BJ (cell line): ENCODE data around the gene LY6G5B. TPM values are rescaled to one million over a fixed set of nuclear protein-coding genes. Genes with fewer than 3 reads are reported as not detected.

Experiments
- CTCF ChIA-PET: fragments of 350-600 bp; formaldehyde crosslinking; extraction: SDS; loops from one replicate; lab custom pipeline; 2021; ENCODE audit warnings: antibody characterized with exemption, inconsistent platforms; lab: Yijun Ruan, JAX
- POLR2A ChIA-PET: fragments of 300-600 bp; sonication (Branson Sonifier 250); formaldehyde crosslinking; extraction: SDS; loops from one replicate; lab custom pipeline; 2021; ENCODE audit warnings: antibody characterized with exemption; lab: Charles Lee
- DNase-seq: peaks from one replicate; pipeline ENCODE4 v3.0.0-alpha.2; 2011; ENCODE audit warnings: low read depth
- H3K27me3 ChIP-seq: 2 replicates; pipeline ENCODE4 v1.6.0; 2011; ENCODE audit warnings: low read length; ENCODE audit not compliant: control insufficient read depth, insufficient read depth
- H3K36me3 ChIP-seq: 2 replicates; pipeline ENCODE4 v1.5.1; 2011; ENCODE audit warnings: low read length; ENCODE audit not compliant: control insufficient read depth, insufficient read depth
- H3K4me3 ChIP-seq: 2 replicates; pipeline ENCODE4 v1.5.1; 2011; ENCODE audit warnings: low read depth, mild to moderate bottlenecking, control low read depth, low read length
- CTCF ChIP-seq: IDR thresholded peaks from 2 replicates; pipeline ENCODE4 v1.5.1; 2011; ENCODE audit warnings: low read depth, mild to moderate bottlenecking, control low read depth, inconsistent platforms, low read length, moderate library complexity; ENCODE audit not compliant: insufficient read depth
- polyA plus RNA-seq: library from polyadenylated mRNA; depleted of rRNA; stranded (reverse); fragments of >200 nt; gene quantifications from 2 replicates; pipeline ENCODE4 v1.2.3, GENCODE V29; 2011

LY6G5B gene
- polyA plus RNA-seq, 1 experiment = 10.8 TPM

GRCh38 chr6:31634131-31634530, 35.6 kb upstream of the LY6G5B start:
- no peak for TF ChIP-seq CTCF
- ChIA-PET POLR2A (no interaction called here), CTCF (interaction anchor here (1.1 kb wide), 1 partner anchor 12 kb away, joined by 6 read pairs; no protein-coding TSS in a partner anchor)
- DNase-seq = no peak
- Histone ChIP-seq H3K27me3 (no peaks in the 10 kb centered on the region), H3K36me3 (peaks cover 66% of the 10 kb centered on the region), H3K4me3 (no peak overlapping the region)

GRCh38 chr6:31634969-31635575, 34.7 kb upstream of the LY6G5B start:
- POLR2A ChIA-PET = no interaction called here
- Histone ChIP-seq H3K4me3 (no peak overlapping the region), H3K27me3 (no peaks in the 10 kb centered on the region), H3K36me3 (peaks cover 62% of the 10 kb centered on the region)
- no peak for DNase-seq
- TF ChIP-seq CTCF = no peak
- CTCF ChIA-PET = interaction anchor here (1.5 kb wide), 1 partner anchor 8 kb away, joined by 3 read pairs; no protein-coding TSS in a partner anchor

GRCh38 chr6:31636698-31637596, 32.8 kb upstream of the LY6G5B start:
- Histone ChIP-seq H3K36me3 (peaks cover 57% of the 10 kb centered on the region), H3K27me3 (no peaks in the 10 kb centered on the region), H3K4me3 (no peak overlapping the region)
- no peak for DNase-seq
- ChIA-PET POLR2A (interaction anchor here (1.0 kb wide), 2 partner anchors 15 to 24 kb away, joined by 3 read pairs; partner anchors contain the start of gene C6orf47), CTCF (interaction anchor here (0.8 to 1.0 kb wide), 2 partner anchors 10 to 11 kb away, joined by 3 to 4 read pairs; no protein-coding TSS in a partner anchor)
- no peak for TF ChIP-seq CTCF

- POLR2A ChIA-PET = no interaction called here
- peaks cover 51% of the 10 kb centered on the region for H3K36me3 ChIP-seq
- H3K4me3 ChIP-seq = no peak overlapping the region
- CTCF ChIA-PET = interaction anchor here (0.9 to 3.6 kb wide), 2 partner anchors 13 to 92 kb away, joined by 3 to 15 read pairs; partner anchors contain the start of genes BAG6 and NFKBIL1
- no peaks in the 10 kb centered on the region for H3K27me3 ChIP-seq
- no peak for TF ChIP-seq CTCF
- no peak for DNase-seq
Observed at GRCh38 chr6:31639043-31639442, 30.7 kb upstream of the LY6G5B start.

- ChIA-PET POLR2A (no interaction called here), CTCF (interaction anchor here (0.9 to 3.6 kb wide), 3 partner anchors 10 to 92 kb away, joined by 3 to 15 read pairs (median 3); partner anchors contain the start of genes BAG6 and NFKBIL1)
- H3K4me3 ChIP-seq = no peak overlapping the region
- TF ChIP-seq CTCF = no peak
- peaks cover 52% of the 10 kb centered on the region for H3K36me3 ChIP-seq
- DNase-seq = no peak
- no peaks in the 10 kb centered on the region for H3K27me3 ChIP-seq
Observed at GRCh38 chr6:31639449-31639861, 30.3 kb upstream of the LY6G5B start.
